Lower leg skin (tissue), 4 donors: ENCODE results near the gene FRS3. TPM values are rescaled to one million over a fixed set of nuclear protein-coding genes. Genes with fewer than 3 reads are reported as not detected.

ENCODE experiments used
- DNase-seq, 2 donors: peaks; one replicate each; pipeline ENCODE4 v3.0.0-alpha.2; 2019; ENCODE audit warnings: low spot score in 2 of 2
- H3K4me3 ChIP-seq: fragments of 200-600 bp; sonication (generic); 2 replicates; pipeline ENCODE4 v1.5.1; 2017; ENCODE audit warnings: mild to moderate bottlenecking, low read depth; ENCODE audit not compliant: poor library complexity, severe bottlenecking
- CTCF ChIP-seq, 3 donors: fragments of 450-650 bp; IDR thresholded peaks; one replicate each; pipeline ENCODE4 v1.5.1; 2016; ENCODE audit warnings: antibody characterized with exemption in 3 of 3, mild to moderate bottlenecking in 3 of 3, moderate library complexity in 2 of 3
- POLR2A ChIP-seq, 2 donors: fragments of 450-650 bp; IDR thresholded peaks; one replicate each; pipeline ENCODE4 v1.6.1; 2016 to 2017; ENCODE audit warnings: antibody characterized with exemption in 2 of 2, mild to moderate bottlenecking in 1 of 2, moderate library complexity in 1 of 2
- WGBS, 2 donors: methylation state at CpG; one replicate each; pipeline ENCODE4 v1.1.5; 2018; 5-methylcytosine and 5-hydroxymethylcytosine counted together
- intact Hi-C: fragments of 100-400 bp; cut with DNase I; formaldehyde crosslinking; loops from one replicate; pipeline ENCODE4 v1.15.0; 2023; ENCODE audit warnings: low total_unique reads
- total RNA-seq, 4 donors: library from RNA; depleted of rRNA; stranded (reverse); fragments of >200 nt; gene quantifications; one replicate each; pipeline ENCODE4 v1.1.0, GENCODE V29; 2016

The FRS3 gene
- total RNA-seq, 4 donors from 2014 or later = 0.79 to 4.2 (median 2.4) TPM

GRCh38 chr6:41728954-41729353, 50.7 kb downstream of the FRS3 start:
- no peak overlapping the region for H3K4me3 ChIP-seq
- intact Hi-C loops = no loop called here
- 86 to 91% methylated on average over 7 of the region's 7 CpGs for WGBS, 2 donors
- no peak for DNase-seq
- TF ChIP-seq CTCF (IDR thresholded peaks at IDR 0.05) (no peak), POLR2A (IDR thresholded peaks at IDR 0.05) (no peak)

- DNase-seq = no peak
- no peak overlapping the region for H3K4me3 ChIP-seq
- WGBS, 2 donors = 72% methylated on average over 19 of the region's 19 CpGs
- TF ChIP-seq CTCF (IDR thresholded peaks at IDR 0.05) (no peak), POLR2A (IDR thresholded peaks at IDR 0.05) (no peak)
- intact Hi-C loops = no loop called here
These were observed 51.4 kb downstream of the FRS3 start for GRCh38 chr6:41728073-41728936.

- no peak for DNase-seq
- intact Hi-C loops = no loop called here
- H3K4me3 ChIP-seq = no peak overlapping the region
- no peak for TF ChIP-seq CTCF (IDR thresholded peaks at IDR 0.05)
- no peak for TF ChIP-seq POLR2A (IDR thresholded peaks at IDR 0.05)
- WGBS, 2 donors = 82 to 84% methylated on average over 3 of the region's 3 CpGs
These were observed 52.0 kb downstream of the FRS3 start for GRCh38 chr6:41727705-41728072.

GRCh38 chr6:41726876-41727275, 52.8 kb downstream of the FRS3 start:
- TF ChIP-seq POLR2A (IDR thresholded peaks at IDR 0.05) (no peak), CTCF (IDR thresholded peaks at IDR 0.05) (no peak)
- WGBS, 2 donors = 66 to 72% methylated on average over 7 of the region's 7 CpGs
- peak in 1 of 2 donors; percentile 79 for DNase-seq
- intact Hi-C loops = no loop called here
- no peak overlapping the region for H3K4me3 ChIP-seq

- WGBS, 2 donors = 80 to 84% methylated on average over 13 of the region's 13 CpGs
- intact Hi-C loops = no loop called here
- no peak overlapping the region for H3K4me3 ChIP-seq
- DNase-seq = no peak
- TF ChIP-seq CTCF (IDR thresholded peaks at IDR 0.05) (no peak), POLR2A (IDR thresholded peaks at IDR 0.05) (no peak)
These were observed 54.9 kb downstream of the FRS3 start for GRCh38 chr6:41724586-41725501.
